Vagina (tissue), 2 donors: Measurements from ENCODE around the gene LCK.

ENCODE experiments used
- POLR2A ChIP-seq, 2 donors: fragments of 450-650 bp; IDR thresholded peaks; one replicate each; pipeline ENCODE4 v1.6.1; 2017; ENCODE audit warnings: antibody characterized with exemption in 2 of 2, mild to moderate bottlenecking in 2 of 2, moderate library complexity in 2 of 2
- POLR2AphosphoS5 ChIP-seq, 2 donors: sonication (generic); formaldehyde crosslinking; IDR thresholded peaks; one replicate each; pipeline ENCODE4 v1.9.0; 2017; ENCODE audit warnings: antibody characterized with exemption in 2 of 2, mild to moderate bottlenecking in 2 of 2, low read depth in 1 of 2; ENCODE audit not compliant: insufficient read depth in 1 of 2
- TF ChIP-seq, protein P1 (sequence below), 3 experiments: fragments of 450-650 bp in 2 of 3; fragments of 200-600 bp in 1 of 3; sonication (generic) in 1 of 3; IDR thresholded peaks; one replicate each; pipeline ENCODE4 v1.5.1; 2017 to 2019; ENCODE audit warnings: antibody characterized with exemption in 3 of 3, mild to moderate bottlenecking in 2 of 3, moderate library complexity in 2 of 3

GRCh38 chr1:32291708-32292538 lies 40.9 kb downstream of the LCK start, which contains the start of gene HDAC1:
- TF ChIP-seq, protein P1, sequence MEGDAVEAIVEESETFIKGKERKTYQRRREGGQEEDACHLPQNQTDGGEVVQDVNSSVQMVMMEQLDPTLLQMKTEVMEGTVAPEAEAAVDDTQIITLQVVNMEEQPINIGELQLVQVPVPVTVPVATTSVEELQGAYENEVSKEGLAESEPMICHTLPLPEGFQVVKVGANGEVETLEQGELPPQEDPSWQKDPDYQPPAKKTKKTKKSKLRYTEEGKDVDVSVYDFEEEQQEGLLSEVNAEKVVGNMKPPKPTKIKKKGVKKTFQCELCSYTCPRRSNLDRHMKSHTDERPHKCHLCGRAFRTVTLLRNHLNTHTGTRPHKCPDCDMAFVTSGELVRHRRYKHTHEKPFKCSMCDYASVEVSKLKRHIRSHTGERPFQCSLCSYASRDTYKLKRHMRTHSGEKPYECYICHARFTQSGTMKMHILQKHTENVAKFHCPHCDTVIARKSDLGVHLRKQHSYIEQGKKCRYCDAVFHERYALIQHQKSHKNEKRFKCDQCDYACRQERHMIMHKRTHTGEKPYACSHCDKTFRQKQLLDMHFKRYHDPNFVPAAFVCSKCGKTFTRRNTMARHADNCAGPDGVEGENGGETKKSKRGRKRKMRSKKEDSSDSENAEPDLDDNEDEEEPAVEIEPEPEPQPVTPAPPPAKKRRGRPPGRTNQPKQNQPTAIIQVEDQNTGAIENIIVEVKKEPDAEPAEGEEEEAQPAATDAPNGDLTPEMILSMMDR (IDR thresholded peaks at IDR 0.05), result no peak
- TF ChIP-seq POLR2A (IDR thresholded peaks at IDR 0.05), result peak in 1 of 2 donors; percentile 46
- peak; percentile 34 to 80 for TF ChIP-seq POLR2AphosphoS5 (IDR thresholded peaks at IDR 0.05; ENCODE audit: insufficient read depth in 1 of 2, low read depth in 1 of 2)
